GM12878 (cell line): Measurements from ENCODE around the gene TUBB3. TPM values are rescaled to one million over a fixed set of nuclear protein-coding genes. Genes with fewer than 3 reads are reported as not detected.

Source experiments
- ATAC-seq: fragments of 200-7000 bp; cut with Tn5 transposase; 3 replicates; pipeline ENCODE4 v1.9.1; 2020; ENCODE audit warnings: mild to moderate bottlenecking, moderate library complexity
- BruUV-seq: library from RNA; stranded (reverse); fragments of 400-500 nt; replicated peaks from 2 replicates; lab custom pipeline; 2021; lab: Mats Ljungman, UMichigan
- CTCF ChIA-PET: fragments of 300-600 bp; sonication (Branson Sonifier 250); formaldehyde crosslinking; extraction: SDS; loops from one replicate; lab custom pipeline; 2021; ENCODE audit warnings: inconsistent platforms; lab: Yijun Ruan, JAX
- POLR2A ChIA-PET: fragments of 350-600 bp; formaldehyde crosslinking; extraction: SDS; loops from one replicate; lab custom pipeline; 2021; ENCODE audit warnings: inconsistent platforms; lab: Charles Lee
- RAD21 ChIA-PET: fragments of 300-600 bp; sonication (Branson Sonifier 250); formaldehyde crosslinking; loops from one replicate; lab custom pipeline; 2023; ENCODE audit warnings: antibody characterized with exemption; ENCODE audit not compliant: unreplicated experiment; lab: Charles Lee
- SMC1A ChIA-PET: fragments of 300-600 bp; sonication (Branson Sonifier 250); formaldehyde crosslinking; loops from one replicate; lab custom pipeline; 2023; ENCODE audit not compliant: unreplicated experiment, uncharacterized antibody; lab: Charles Lee
- DNase-seq: peaks from one replicate; pipeline ENCODE4 v3.0.0-alpha.2; 2011; ENCODE audit warnings: low read depth, low spot score
- FAIRE-seq: peaks from 3 replicates; lab custom pipeline; 2011; peaks lifted over from hg19 to GRCh38; lab: Jason Lieb, UNC
- H2AFZ ChIP-seq: 2 replicates; pipeline ENCODE4 v1.6.0; 2011; ENCODE audit warnings: low read depth, low read length, control low read depth; ENCODE audit not compliant: control insufficient read depth
- H3K27ac ChIP-seq: 2 replicates; pipeline ENCODE4 v1.5.1; 2011; ENCODE audit warnings: control low read depth; ENCODE audit not compliant: control insufficient read depth, insufficient read depth
- H3K27me3 ChIP-seq, 2 experiments: replicated peaks in 1 of 2; 2 replicates each; pipeline versions ENCODE4 v1.6.0 to v1.6.1; 2011; ENCODE audit warnings: low read length in 1 of 2; ENCODE audit not compliant: control insufficient read depth in 2 of 2, insufficient read depth in 2 of 2
- H3K36me3 ChIP-seq, 2 experiments: 2 replicates each; pipeline ENCODE4 v1.5.1; 2011; ENCODE audit warnings: low read length in 1 of 2; ENCODE audit not compliant: control insufficient read depth in 2 of 2, insufficient read depth in 2 of 2
- H3K4me1 ChIP-seq: 2 replicates; pipeline ENCODE4 v1.6.1; 2011; ENCODE audit warnings: mild to moderate bottlenecking, low read length, moderate library complexity, mixed read lengths; ENCODE audit not compliant: control insufficient read depth, insufficient read depth
- H3K4me2 ChIP-seq: 2 replicates; pipeline ENCODE4 v1.6.0; 2011; ENCODE audit warnings: control low read depth; ENCODE audit not compliant: control insufficient read depth, insufficient read depth
- H3K4me3 ChIP-seq: fragments of 200-600 bp; sonication (generic); 2 replicates; pipeline ENCODE4 v1.5.1; 2016
- H3K79me2 ChIP-seq: 2 replicates; pipeline ENCODE4 v1.6.0; 2011; ENCODE audit warnings: low read length; ENCODE audit not compliant: control insufficient read depth, insufficient read depth
- H3K9ac ChIP-seq: 2 replicates; pipeline ENCODE4 v1.8.0; 2011; ENCODE audit warnings: low read length, control low read depth, mixed read lengths; ENCODE audit not compliant: control insufficient read depth, insufficient read depth
- H3K9me3 ChIP-seq: replicated peaks from 3 replicates; pipeline ENCODE4 v1.5.1; 2011; ENCODE audit warnings: mild to moderate bottlenecking, low read length; ENCODE audit not compliant: control insufficient read depth, insufficient read depth
- H4K20me1 ChIP-seq: 2 replicates; pipeline ENCODE4 v1.6.0; 2011; ENCODE audit not compliant: control insufficient read depth, insufficient read depth
- BCL3 ChIP-seq: IDR thresholded peaks from 2 replicates; pipeline ENCODE4 v1.6.1; 2011; ENCODE audit warnings: borderline replicate concordance, low read depth, mild to moderate bottlenecking, moderate library complexity, low read length; ENCODE audit not compliant: insufficient read depth, poor library complexity, severe bottlenecking
- BHLHE40 ChIP-seq, 2 experiments: fragments of 450-650 bp in 1 of 2; IDR thresholded peaks; 2 replicates each; pipeline ENCODE4 v1.6.1; 2011 to 2017; ENCODE audit warnings: low read depth in 2 of 2, borderline replicate concordance in 1 of 2, improper control_type of control experiment in 1 of 2, low read length in 1 of 2, mild to moderate bottlenecking in 1 of 2
- CTCF ChIP-seq, 3 experiments: IDR thresholded peaks in 2 of 3; conservative IDR thresholded peaks in 1 of 3; 2 replicates each; pipeline ENCODE4 v1.5.1; 2011; ENCODE audit warnings: low read depth in 3 of 3, low read length in 3 of 3, mild to moderate bottlenecking in 3 of 3, control low read depth in 2 of 3, moderate library complexity in 2 of 3, inconsistent platforms in 1 of 3, mixed read lengths in 1 of 3; ENCODE audit not compliant: control insufficient read depth in 2 of 3, insufficient read depth in 1 of 3; ENCODE audit errors: extremely low read depth in 1 of 3
- GATAD2B ChIP-seq: fragments of 450-650 bp; conservative IDR thresholded peaks from 2 replicates; pipeline ENCODE4 v1.6.1; 2017; ENCODE audit warnings: low read depth, mild to moderate bottlenecking, moderate library complexity
- HSF1 ChIP-seq: fragments of 150-350 bp; IDR thresholded peaks from 2 replicates; pipeline ENCODE4 v1.6.1; 2014; ENCODE audit warnings: mild to moderate bottlenecking, low read depth, low read length
- LARP7 ChIP-seq: fragments of 450-650 bp; IDR thresholded peaks from 2 replicates; pipeline ENCODE4 v1.6.1; 2017; ENCODE audit warnings: mild to moderate bottlenecking
- RFX5 ChIP-seq: IDR thresholded peaks from 2 replicates; pipeline ENCODE4 v1.6.1; 2011; ENCODE audit warnings: low read depth, low read length, improper control_type of control experiment
- SREBF2 ChIP-seq: IDR thresholded peaks from 2 replicates; pipeline ENCODE4 v1.6.1; 2012; ENCODE audit warnings: mild to moderate bottlenecking, low read length
- ZBTB4 ChIP-seq: fragments of 450-650 bp; formaldehyde crosslinking; IDR thresholded peaks from 2 replicates; pipeline ENCODE4 v1.4.0; 2022; ENCODE audit warnings: mild to moderate bottlenecking, moderate library complexity
- ZNF687 ChIP-seq: fragments of 450-650 bp; IDR thresholded peaks from 2 replicates; pipeline ENCODE4 v1.6.1; 2017; ENCODE audit warnings: mild to moderate bottlenecking, moderate library complexity
- WGBS: methylation state at CpG from one replicate; pipeline ENCODE4 v1.1.6; 2016; ENCODE audit warnings: low lambda C conversion rate; ENCODE audit not compliant: insufficient replicate concordance, insufficient coverage; ENCODE audit errors: missing lambda C conversion rate; 5-methylcytosine and 5-hydroxymethylcytosine counted together
- in situ Hi-C: fragments of 300-500 bp; cut with MboI; formaldehyde crosslinking; loops from 9 replicates; pipeline ENCODE4 v1.14.3; 2018; ENCODE audit warnings: mixed read lengths
- intact Hi-C: fragments of 100-400 bp; cut with micrococcal nuclease; formaldehyde crosslinking; loops from one replicate; pipeline ENCODE4 v1.14.2; 2022; ENCODE audit not compliant: unreplicated experiment
- polyA plus RNA-seq, 11 experiments: library from polyadenylated mRNA; depleted of rRNA in 4 of 11; unstranded in 6 of 11; stranded (reverse) in 5 of 11; fragments of >200 nt; fragmentation: Nextera tagmentation in 4 of 11; fragmentation: Illumina TruSeq in 1 of 11; extraction: Ambion mirVana in 4 of 11; extraction: Trizol in 1 of 11; gene quantifications; 1 replicate in 1 of 11; 2 replicates in 10 of 11; pipeline versions ENCODE4 v1.2.1 to v1.2.3, GENCODE V29; 2011 to 2016; ENCODE audit warnings: inconsistent platforms in 2 of 11, missing spikeins in 2 of 11, low read depth in 1 of 11
- total RNA-seq, 4 experiments: library from RNA; depleted of rRNA in 3 of 4; stranded (reverse); fragments of >200 nt in 3 of 4; fragmentation: Illumina TruSeq in 1 of 4; extraction: Trizol in 1 of 4; gene quantifications; 2 replicates each; pipeline versions ENCODE4 v1.2.1 to v1.2.3, GENCODE V29; 2013 to 2021

The TUBB3 gene
- total and polyA plus RNA-seq, 10 of the 15 experiments (the other 5 are each of a cell fraction or from before 2014, with no cell fraction given): 0.09 to 2.5 (median 0.58) TPM; not detected in 1

GRCh38 chr16:89949756-89950155, 26.6 kb downstream of the TUBB3 start:
- Histone ChIP-seq H4K20me1 (no peaks in the 10 kb centered on the region), H3K4me2 (peak overlapping the region; percentile 68), H3K36me3 (no peaks in the 10 kb centered on the region), H2AFZ (no peak overlapping the region), H3K9ac (no peak overlapping the region; the same call in 1 of the 2 replicates), H3K27me3 (peaks cover 0 to 3% of the 10 kb centered on the region in 2 experiments; a peak in 1 of 4 replicates), H3K4me1 (peaks cover 59% of the 10 kb centered on the region), H3K79me2 (no peaks in the 10 kb centered on the region), H3K27ac (no peak overlapping the region), H3K9me3 (no peaks in the 10 kb centered on the region), H3K4me3 (peak overlapping the region; percentile 61; the same call in 1 of the 2 replicates)
- ChIA-PET RAD21 (interaction anchor here (0.6 kb wide), 1 partner anchor 72 kb away, joined by 3 read pairs; no protein-coding TSS in a partner anchor), POLR2A (no interaction called here), SMC1A (interaction anchor here (1.6 kb wide), 1 partner anchor 24 kb away, joined by 4 read pairs; no protein-coding TSS in a partner anchor), CTCF (interaction anchor here (0.9 to 1.4 kb wide), 4 partner anchors 26 to 132 kb away, joined by 3 to 4 read pairs (median 3); no protein-coding TSS in a partner anchor)
- in situ Hi-C loops (no loop called here), intact Hi-C loops (no loop called here)
- ATAC-seq: no peak
- FAIRE-seq: no peak
- no TSS peak for BruUV-seq
- no peak for DNase-seq
- WGBS: 73% methylated on average over 12 of the region's 12 CpGs
- no peak for TF ChIP-seq RFX5
- TF ChIP-seq HSF1: no peak
- no peak for TF ChIP-seq ZBTB4 (CRISPR knock-in tag)
- no peak for TF ChIP-seq LARP7
- no peak for TF ChIP-seq ZNF687
- TF ChIP-seq SREBF2: no peak
- no peak for TF ChIP-seq BHLHE40 (IDR thresholded peaks at IDR 0.05; ENCODE audit: borderline replicate concordance in 1 of 2, low read depth in 2 of 2, low read length in 1 of 2)
- TF ChIP-seq CTCF (IDR thresholded peaks at IDR 0.05 in 2 of 3, conservative IDR thresholded peaks at IDR 0.05 in 1 of 3; ENCODE audit: control insufficient read depth in 2 of 3, extremely low read depth in 1 of 3, insufficient read depth in 1 of 3, low read depth in 3 of 3, low read length in 3 of 3): no peak
- TF ChIP-seq BCL3: no peak
- no peak for TF ChIP-seq GATAD2B
